IMR-90 (cell line): ENCODE results near the gene PGA5. TPM values are rescaled to one million over a fixed set of nuclear protein-coding genes. Genes with fewer than 3 reads are reported as not detected.

Experiments used
- ATAC-seq: fragments of 200-7000 bp; cut with Tn5 transposase; 2 replicates; pipeline ENCODE4 v1.9.1; 2020; ENCODE audit warnings: low read depth, mild to moderate bottlenecking, moderate library complexity
- BruUV-seq: library from RNA; stranded (reverse); fragments of 400-500 nt; replicated peaks from 2 replicates; lab custom pipeline; 2021; lab: Mats Ljungman, UMichigan
- CTCF ChIA-PET: fragments of 300-600 bp; formaldehyde crosslinking; extraction: SDS; loops from one replicate; lab custom pipeline; 2021; ENCODE audit warnings: antibody characterized with exemption; lab: Yijun Ruan, JAX
- POLR2A ChIA-PET: fragments of 300-600 bp; sonication (Branson Sonifier 250); formaldehyde crosslinking; loops from one replicate; lab custom pipeline; 2022; ENCODE audit warnings: antibody characterized with exemption; ENCODE audit not compliant: unreplicated experiment; lab: Charles Lee
- DNase-seq: peaks from one replicate; pipeline ENCODE4 v3.0.0; 2013
- H2AFZ ChIP-seq: replicated peaks from 2 replicates; pipeline ENCODE3; 2013; ENCODE audit warnings: low read length, mild to moderate bottlenecking; ENCODE audit not compliant: poor library complexity
- H2AK5ac ChIP-seq: 2 replicates; pipeline ENCODE4 v1.6.1; 2013; ENCODE audit warnings: low read depth, low read length, inconsistent platforms
- H2AK9ac ChIP-seq: replicated peaks from 2 replicates; pipeline ENCODE3; 2013; ENCODE audit warnings: mild to moderate bottlenecking, low read depth, low read length, moderate library complexity; ENCODE audit not compliant: poor library complexity
- H2BK120ac ChIP-seq: 2 replicates; pipeline ENCODE4 v1.6.1; 2013; ENCODE audit warnings: low read depth, low read length, inconsistent platforms
- H2BK15ac ChIP-seq: 3 replicates; pipeline ENCODE4 v1.6.1; 2013; ENCODE audit warnings: low read depth, low read length, inconsistent platforms
- H2BK20ac ChIP-seq: 2 replicates; pipeline ENCODE4 v1.6.1; 2013; ENCODE audit warnings: low read depth, mild to moderate bottlenecking, inconsistent platforms, low read length, moderate library complexity
- H2BK5ac ChIP-seq: 2 replicates; pipeline ENCODE4 v1.6.1; 2013; ENCODE audit warnings: mild to moderate bottlenecking, low read depth, low read length, inconsistent platforms; ENCODE audit not compliant: poor library complexity, severe bottlenecking
- H3K14ac ChIP-seq: replicated peaks from 2 replicates; pipeline ENCODE4 v1.6.1; 2013; ENCODE audit warnings: low read depth, low read length, inconsistent platforms
- H3K18ac ChIP-seq: 2 replicates; pipeline ENCODE4 v1.6.1; 2013; ENCODE audit warnings: low read depth, low read length, control low read depth
- H3K23ac ChIP-seq: 2 replicates; pipeline ENCODE4 v1.6.1; 2013; ENCODE audit warnings: low read depth, low read length, inconsistent platforms
- H3K27ac ChIP-seq: 2 replicates; pipeline ENCODE4 v1.5.1; 2013; ENCODE audit warnings: mild to moderate bottlenecking, control low read depth, low read length; ENCODE audit not compliant: insufficient read depth
- H3K27me3 ChIP-seq: 2 replicates; pipeline ENCODE4 v1.6.1; 2013; ENCODE audit warnings: low read length; ENCODE audit not compliant: control insufficient read depth, insufficient read depth
- H3K36me3 ChIP-seq: 2 replicates; pipeline ENCODE4 v1.6.1; 2013; ENCODE audit warnings: low read length, mixed read lengths; ENCODE audit not compliant: control insufficient read depth, insufficient read depth
- H3K4ac ChIP-seq: 2 replicates; pipeline ENCODE4 v1.6.1; 2013; ENCODE audit warnings: low read depth, low read length, inconsistent platforms
- H3K4me1 ChIP-seq: 2 replicates; pipeline ENCODE4 v1.6.1; 2013; ENCODE audit warnings: low read length, mixed read lengths; ENCODE audit not compliant: control insufficient read depth, insufficient read depth
- H3K4me2 ChIP-seq: 2 replicates; pipeline ENCODE4 v1.6.1; 2013; ENCODE audit warnings: low read depth, mild to moderate bottlenecking, control low read depth, low read length, moderate library complexity
- H3K4me3 ChIP-seq: 2 replicates; pipeline ENCODE4 v1.5.1; 2013; ENCODE audit warnings: low read depth, mild to moderate bottlenecking, control low read depth, low read length, moderate library complexity; ENCODE audit not compliant: insufficient read depth
- H3K56ac ChIP-seq: 2 replicates; pipeline ENCODE4 v1.6.1; 2013; ENCODE audit warnings: low read length, inconsistent platforms; ENCODE audit not compliant: insufficient read depth; ENCODE audit errors: extremely low read depth
- H3K79me1 ChIP-seq, 2 experiments: 2 replicates each; pipeline ENCODE4 v1.6.1; 2013; ENCODE audit warnings: low read length in 2 of 2, inconsistent platforms in 1 of 2, low read depth in 1 of 2
- H3K9ac ChIP-seq: 2 replicates; pipeline ENCODE4 v1.6.1; 2013; ENCODE audit warnings: low read depth, low read length, control low read depth
- H3K9me1 ChIP-seq: 2 replicates; pipeline ENCODE4 v1.6.1; 2013; ENCODE audit warnings: low read length, inconsistent platforms; ENCODE audit not compliant: insufficient read depth
- H3K9me3 ChIP-seq: 2 replicates; pipeline ENCODE4 v1.6.1; 2013; ENCODE audit warnings: low read length; ENCODE audit not compliant: control insufficient read depth, insufficient read depth
- H4K20me1 ChIP-seq: 2 replicates; pipeline ENCODE4 v1.6.1; 2013; ENCODE audit warnings: low read length, inconsistent platforms; ENCODE audit not compliant: insufficient read depth
- H4K5ac ChIP-seq: 2 replicates; pipeline ENCODE4 v1.6.1; 2013; ENCODE audit warnings: mild to moderate bottlenecking, low read depth, low read length, control low read depth
- H4K8ac ChIP-seq, 2 experiments: 2 replicates each; pipeline ENCODE4 v1.6.1; 2013; ENCODE audit warnings: low read depth in 2 of 2, low read length in 2 of 2, control low read depth in 1 of 2, inconsistent platforms in 1 of 2
- H4K91ac ChIP-seq: 2 replicates; pipeline ENCODE4 v1.6.1; 2013; ENCODE audit warnings: low read depth, low read length, inconsistent platforms; ENCODE audit not compliant: insufficient read depth
- BHLHE40 ChIP-seq: fragments of 150-350 bp; IDR thresholded peaks from 2 replicates; pipeline ENCODE4 v1.6.1; 2016; ENCODE audit warnings: mild to moderate bottlenecking, low read depth, low read length
- CEBPB ChIP-seq: IDR thresholded peaks from 2 replicates; pipeline ENCODE4 v1.6.1; 2012; ENCODE audit warnings: low read depth, low read length, improper control_type of control experiment
- CHD1 ChIP-seq: IDR thresholded peaks from 2 replicates; pipeline ENCODE4 v1.6.1; 2012; ENCODE audit warnings: low read depth, low read length, improper control_type of control experiment
- FOS ChIP-seq: fragments of 150-350 bp; IDR thresholded peaks from 2 replicates; pipeline ENCODE4 v1.6.1; 2016; ENCODE audit warnings: low read depth, low read length
- MAZ ChIP-seq: IDR thresholded peaks from 2 replicates; pipeline ENCODE4 v1.6.1; 2012; ENCODE audit warnings: low read depth, mild to moderate bottlenecking, low read length, improper control_type of control experiment, moderate library complexity, borderline replicate concordance
- MXI1 ChIP-seq: IDR thresholded peaks from 2 replicates; pipeline ENCODE4 v1.6.1; 2012; ENCODE audit warnings: low read depth, mild to moderate bottlenecking, low read length, moderate library complexity, borderline replicate concordance
- NFE2L2 ChIP-seq: fragments of 150-350 bp; IDR thresholded peaks from 2 replicates; pipeline ENCODE4 v1.6.1; 2016; ENCODE audit warnings: low read depth, mild to moderate bottlenecking, low read length
- POLR2A ChIP-seq: IDR thresholded peaks from 2 replicates; pipeline ENCODE4 v1.6.1; 2012; ENCODE audit warnings: mild to moderate bottlenecking, low read depth, low read length
- RAD21 ChIP-seq: IDR thresholded peaks from 2 replicates; pipeline ENCODE4 v1.6.1; 2012; ENCODE audit warnings: low read length, improper control_type of control experiment
- RCOR1 ChIP-seq: IDR thresholded peaks from 2 replicates; pipeline ENCODE4 v1.6.1; 2012; ENCODE audit warnings: mild to moderate bottlenecking, low read length, improper control_type of control experiment; ENCODE audit not compliant: insufficient replicate concordance
- RFX5 ChIP-seq: IDR thresholded peaks from 2 replicates; pipeline ENCODE4 v1.8.0; 2012; ENCODE audit warnings: low read depth, mild to moderate bottlenecking, low read length, moderate library complexity
- SMC3 ChIP-seq: fragments of 150-350 bp; IDR thresholded peaks from 2 replicates; pipeline ENCODE4 v1.6.1; 2016; ENCODE audit warnings: low read depth, mild to moderate bottlenecking, antibody characterized with exemption, low read length, moderate library complexity
- WGBS, 2 experiments: methylation state at CpG; one replicate each; pipeline versions ENCODE4 v1.1.5 to v1.1.7; 2013; ENCODE audit warnings: missing lambda C conversion rate in 2 of 2; ENCODE audit not compliant: insufficient read length in 1 of 2; ENCODE audit errors: extremely low coverage in 2 of 2; 5-methylcytosine and 5-hydroxymethylcytosine counted together
- dilution Hi-C: fragments of 300-500 bp; cut with HindIII; formaldehyde crosslinking; loops from one replicate; pipeline ENCODE4 v1.14.3; 2018; ENCODE audit warnings: low sequenced_read_pairs; ENCODE audit not compliant: unreplicated experiment
- in situ Hi-C: fragments of 300-500 bp; cut with MboI; formaldehyde crosslinking; loops from 3 replicates; pipeline ENCODE4 v1.14.3; 2019; ENCODE audit warnings: low sequenced_read_pairs, inconsistent platforms, mixed read lengths
- intact Hi-C: fragments of 100-400 bp; cut with micrococcal nuclease; formaldehyde crosslinking; loops from 2 replicates; pipeline ENCODE4 v1.10.0; 2022
- polyA plus RNA-seq, 3 experiments: library from polyadenylated mRNA; depleted of rRNA; stranded (reverse); fragments of >200 nt; gene quantifications; 2 replicates each; pipeline ENCODE4 v1.2.3, GENCODE V29; 2012; ENCODE audit warnings: low replicate concordance in 1 of 3
- total RNA-seq: library from RNA; depleted of rRNA; stranded (reverse); fragments of >200 nt; gene quantifications from 2 replicates; pipeline ENCODE4 v1.2.3, GENCODE V29; 2012
- TF ChIP-seq, protein P1 (sequence below): fragments of 150-350 bp; IDR thresholded peaks from 2 replicates; pipeline ENCODE4 v1.6.1; 2017; ENCODE audit warnings: mild to moderate bottlenecking, antibody characterized with exemption, low read length, low read depth
- TF ChIP-seq, protein P2 (sequence below): fragments of 150-350 bp; IDR thresholded peaks from 2 replicates; pipeline ENCODE4 v1.6.1; 2016; ENCODE audit warnings: low read depth, mild to moderate bottlenecking, low read length, moderate library complexity, borderline replicate concordance

PGA5 gene
- total and polyA plus RNA-seq, 2 of the 4 experiments (the other 2 are of a cell fraction) = not detected

DNA sequence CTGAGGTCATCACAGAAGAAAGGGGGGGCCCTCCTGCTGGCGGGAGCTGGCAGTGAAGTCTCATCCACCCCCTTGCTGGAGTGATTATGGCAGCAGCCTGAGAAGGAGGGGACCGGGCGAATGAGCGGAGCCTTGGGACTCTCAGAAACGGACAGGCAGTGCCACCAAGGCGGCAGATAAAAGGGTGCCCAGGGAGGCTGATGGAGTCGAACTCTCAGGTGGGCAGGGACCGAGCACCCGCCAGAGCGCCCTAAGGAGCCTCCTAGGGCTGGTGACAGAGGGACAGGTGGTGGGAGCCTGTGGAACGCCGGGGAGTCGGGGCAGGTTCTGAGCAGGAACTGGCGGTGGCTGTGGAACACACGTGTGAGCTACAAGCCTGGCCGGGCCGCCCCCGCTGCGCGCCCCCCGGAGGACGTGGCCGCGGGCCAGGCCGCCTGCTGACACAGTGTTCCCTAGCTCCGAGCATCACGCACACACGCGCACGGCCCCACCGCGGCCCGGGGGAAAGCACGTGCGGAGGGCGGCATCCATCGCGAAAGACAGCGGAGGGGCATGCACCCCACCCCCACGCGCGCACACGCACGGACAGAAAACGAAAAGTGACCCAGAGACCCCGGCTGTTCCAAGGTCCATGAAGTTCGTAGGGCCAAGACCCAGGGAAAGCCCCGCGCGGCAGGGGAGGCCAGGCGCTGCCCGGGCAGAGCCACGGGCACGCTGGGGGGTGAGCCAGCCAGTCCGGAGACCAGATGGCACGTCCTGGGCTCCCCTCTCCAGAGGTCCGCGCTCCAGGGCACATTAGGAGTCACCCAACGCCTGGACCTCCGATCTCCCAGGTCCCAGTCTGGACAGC, 53.1 kb downstream of the PGA5 start:
- H3K9ac ChIP-seq = peak overlapping the region; percentile 80
- H2BK5ac ChIP-seq = peak overlapping the region; percentile 2
- peak overlapping the region; percentile 96 for H3K4me2 ChIP-seq
- H4K8ac ChIP-seq = peak overlapping the region in 1 of 2 experiments; percentile 80; a peak in 2 of 4 replicates
- H3K79me1 ChIP-seq = peaks cover 0 to 4% of the 10 kb centered on the region in 2 experiments; a peak in 2 of 4 replicates
- H2BK120ac ChIP-seq = peak overlapping the region; percentile 19; the same call in 1 of the 2 replicates
- H4K5ac ChIP-seq = peak overlapping the region; percentile 21; the same call in 1 of the 2 replicates
- H2AK9ac ChIP-seq = peak overlapping the region; percentile 98
- H3K14ac ChIP-seq = peak overlapping the region; percentile 81
- H2BK15ac ChIP-seq = no peak overlapping the region
- H4K20me1 ChIP-seq = peaks cover 13% of the 10 kb centered on the region; the same call in 1 of the 2 replicates
- dilution Hi-C loops (no loop called here), intact Hi-C loops (loop anchor here (1.0 kb wide), 1 partner anchor 40 kb away; no protein-coding TSS in a partner anchor), in situ Hi-C loops (no loop called here)
- peak overlapping the region; percentile 48; the same call in 1 of the 2 replicates for H3K18ac ChIP-seq
- peak overlapping the region; percentile 92 for H2AFZ ChIP-seq
- peaks cover 16% of the 10 kb centered on the region for H3K4me1 ChIP-seq
- peak overlapping the region; percentile 48 for H3K4me3 ChIP-seq
- peaks cover 12% of the 10 kb centered on the region for H3K9me1 ChIP-seq
- WGBS, 2 experiments = 3% methylated on average over 29 of the region's 60 CpGs; no CpG with 5 or more reads in 1 of the 2 experiments
- peak overlapping the region; percentile 50; the same call in 1 of the 2 replicates for H2AK5ac ChIP-seq
- H4K91ac ChIP-seq = peak overlapping the region; percentile 49; the same call in 1 of the 2 replicates
- no peaks in the 10 kb centered on the region for H3K9me3 ChIP-seq
- ChIA-PET CTCF (interaction anchor here (1.0 to 1.6 kb wide), 3 partner anchors 36 to 69 kb away, joined by 3 to 7 read pairs (median 4); no protein-coding TSS in a partner anchor), POLR2A (interaction anchor here (0.6 kb wide), 1 partner anchor 10 kb away, joined by 8 read pairs; no protein-coding TSS in a partner anchor)
- ATAC-seq (peak; percentile 38), DNase-seq (peak; percentile 48)
- peak overlapping the region; percentile 52 for H3K4ac ChIP-seq
- H2BK20ac ChIP-seq = no peak overlapping the region
- H3K23ac ChIP-seq = peak overlapping the region; percentile 67; the same call in 1 of the 2 replicates
- H3K56ac ChIP-seq = no peak overlapping the region
- BruUV-seq = no TSS peak
- peaks cover 6% of the 10 kb centered on the region for H3K36me3 ChIP-seq
- peaks cover 2% of the 10 kb centered on the region; the same call in 1 of the 2 replicates for H3K27me3 ChIP-seq
- peak overlapping the region; percentile 23 for H3K27ac ChIP-seq
- TF ChIP-seq FOS = no peak
- no peak for TF ChIP-seq RAD21
- TF ChIP-seq MAZ = peak; percentile 63; the same call in 1 of the 2 replicates
- TF ChIP-seq NFE2L2 = no peak
- TF ChIP-seq BHLHE40 = peak; percentile 95
- TF ChIP-seq SMC3 = no peak
- no peak for TF ChIP-seq POLR2A
- no peak for TF ChIP-seq RCOR1
- no peak for TF ChIP-seq CHD1
- TF ChIP-seq MXI1 = peak; percentile 88
- TF ChIP-seq, protein P1, sequence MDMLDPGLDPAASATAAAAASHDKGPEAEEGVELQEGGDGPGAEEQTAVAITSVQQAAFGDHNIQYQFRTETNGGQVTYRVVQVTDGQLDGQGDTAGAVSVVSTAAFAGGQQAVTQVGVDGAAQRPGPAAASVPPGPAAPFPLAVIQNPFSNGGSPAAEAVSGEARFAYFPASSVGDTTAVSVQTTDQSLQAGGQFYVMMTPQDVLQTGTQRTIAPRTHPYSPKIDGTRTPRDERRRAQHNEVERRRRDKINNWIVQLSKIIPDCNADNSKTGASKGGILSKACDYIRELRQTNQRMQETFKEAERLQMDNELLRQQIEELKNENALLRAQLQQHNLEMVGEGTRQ = no peak
- no peak for TF ChIP-seq RFX5
- no peak for TF ChIP-seq CEBPB
- TF ChIP-seq, protein P2, sequence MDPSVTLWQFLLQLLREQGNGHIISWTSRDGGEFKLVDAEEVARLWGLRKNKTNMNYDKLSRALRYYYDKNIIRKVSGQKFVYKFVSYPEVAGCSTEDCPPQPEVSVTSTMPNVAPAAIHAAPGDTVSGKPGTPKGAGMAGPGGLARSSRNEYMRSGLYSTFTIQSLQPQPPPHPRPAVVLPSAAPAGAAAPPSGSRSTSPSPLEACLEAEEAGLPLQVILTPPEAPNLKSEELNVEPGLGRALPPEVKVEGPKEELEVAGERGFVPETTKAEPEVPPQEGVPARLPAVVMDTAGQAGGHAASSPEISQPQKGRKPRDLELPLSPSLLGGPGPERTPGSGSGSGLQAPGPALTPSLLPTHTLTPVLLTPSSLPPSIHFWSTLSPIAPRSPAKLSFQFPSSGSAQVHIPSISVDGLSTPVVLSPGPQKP = no peak
